HepG2 (cell line): Measurements from ENCODE around the gene IRX3. TPM values are rescaled to one million over a fixed set of nuclear protein-coding genes. Genes with fewer than 3 reads are reported as not detected.

Experiments
- ATAC-seq: fragments of 200-7000 bp; cut with Tn5 transposase; 3 replicates; pipeline ENCODE4 v1.9.1; 2020; ENCODE audit warnings: mild to moderate bottlenecking, moderate library complexity
- BruUV-seq: library from RNA; stranded (reverse); fragments of 400-500 nt; replicated peaks from 2 replicates; lab custom pipeline; 2021; lab: Mats Ljungman, UMichigan
- CTCF ChIA-PET: fragments of 300-600 bp; formaldehyde crosslinking; extraction: SDS; loops from one replicate; lab custom pipeline; 2021; ENCODE audit warnings: low total read pairs, inconsistent platforms, low intra/inter-chr PET ratio; lab: Yijun Ruan, JAX
- POLR2A ChIA-PET: fragments of 350-600 bp; sonication (Branson Sonifier 250); formaldehyde crosslinking; loops from one replicate; lab custom pipeline; 2020; ENCODE audit warnings: antibody characterized with exemption, inconsistent platforms; lab: Yijun Ruan, JAX
- DNase-seq: peaks from one replicate; pipeline ENCODE4 v3.0.0-alpha.2; 2015; ENCODE audit warnings: low spot score
- FAIRE-seq: peaks from 3 replicates; lab custom pipeline; 2011; peaks lifted over from hg19 to GRCh38; lab: Jason Lieb, UNC
- H2AFZ ChIP-seq: one replicate; pipeline ENCODE4 v1.6.1; 2011; ENCODE audit warnings: low read length, inconsistent platforms
- H3K27ac ChIP-seq: fragments of 300-600 bp; 3 replicates; pipeline ENCODE4 v1.8.0; 2011; ENCODE audit warnings: mixed run types, mild to moderate bottlenecking, mixed read lengths, low read length, inconsistent platforms; ENCODE audit not compliant: insufficient read depth; ENCODE audit errors: extremely low read length
- H3K27me3 ChIP-seq, 2 experiments: fragments of 200-600 bp in 1 of 2; 2 replicates in 1 of 2; 3 replicates in 1 of 2; pipeline versions ENCODE4 v1.6.0 to v1.8.0; 2011; ENCODE audit warnings: low read length in 2 of 2, mild to moderate bottlenecking in 2 of 2, moderate library complexity in 2 of 2, inconsistent platforms in 1 of 2; ENCODE audit not compliant: insufficient read depth in 2 of 2, control insufficient read depth in 1 of 2
- H3K36me3 ChIP-seq, 2 experiments: fragments of 200-600 bp in 1 of 2; replicated peaks in 1 of 2; 2 replicates in 1 of 2; 3 replicates in 1 of 2; pipeline versions ENCODE4 v1.5.1 to v1.8.0; 2011; ENCODE audit warnings: low read length in 2 of 2, inconsistent platforms in 1 of 2; ENCODE audit not compliant: insufficient read depth in 2 of 2, control insufficient read depth in 1 of 2
- H3K4me1 ChIP-seq: 2 replicates; pipeline ENCODE4 v1.5.1; 2012; ENCODE audit warnings: low read length, inconsistent platforms; ENCODE audit not compliant: insufficient read depth
- H3K4me2 ChIP-seq: 2 replicates; pipeline ENCODE4 v1.6.0; 2011; ENCODE audit warnings: low read depth, low read length, inconsistent platforms
- H3K4me3 ChIP-seq, 3 experiments: fragments of 200-600 bp in 1 of 3; sonication (generic), shearing (Covaris generic) in 1 of 3; replicated peaks in 1 of 3; 2 replicates each; pipeline ENCODE4 v1.5.1; 2011 to 2016; ENCODE audit warnings: low read length in 3 of 3, inconsistent platforms in 2 of 3, low read depth in 2 of 3, mild to moderate bottlenecking in 2 of 3, control low read depth in 1 of 3, mixed read lengths in 1 of 3; ENCODE audit not compliant: insufficient read depth in 1 of 3
- H3K79me2 ChIP-seq: one replicate; pipeline ENCODE4 v1.6.1; 2011; ENCODE audit warnings: low read length, inconsistent platforms; ENCODE audit not compliant: insufficient read depth
- H3K9ac ChIP-seq: 2 replicates; pipeline ENCODE4 v1.6.0; 2011; ENCODE audit warnings: mild to moderate bottlenecking, low read depth, low read length, inconsistent platforms; ENCODE audit not compliant: insufficient read depth
- H3K9me3 ChIP-seq: 2 replicates; pipeline ENCODE4 v1.5.1; 2012; ENCODE audit warnings: mild to moderate bottlenecking, low read length
- H4K20me1 ChIP-seq: 2 replicates; pipeline ENCODE4 v1.6.0; 2011; ENCODE audit warnings: inconsistent platforms, mild to moderate bottlenecking, low read length, moderate library complexity; ENCODE audit not compliant: insufficient read depth
- ETV5 ChIP-seq: IDR thresholded peaks from 2 replicates; pipeline ENCODE4 v1.6.1; 2018; ENCODE audit warnings: missing biosample characterization, missing genetic modification reagents, inconsistent platforms, borderline replicate concordance
- KLF15 ChIP-seq: sonication (generic); formaldehyde crosslinking; IDR thresholded peaks from 2 replicates; pipeline ENCODE4 v1.8.1; 2023; ENCODE audit warnings: borderline replicate concordance, mild to moderate bottlenecking, inconsistent platforms, missing genetic modification reagents, mixed read lengths
- KLF9 ChIP-seq: IDR thresholded peaks from 2 replicates; pipeline ENCODE4 v1.6.1; 2016; ENCODE audit warnings: low read depth
- NCOA5 ChIP-seq: sonication (generic); formaldehyde crosslinking; IDR thresholded peaks from 2 replicates; pipeline ENCODE4 v1.4.0; 2020; ENCODE audit warnings: missing genetic modification reagents
- POGZ ChIP-seq: sonication (generic); formaldehyde crosslinking; IDR thresholded peaks from 2 replicates; pipeline ENCODE4 v1.4.0; 2020; ENCODE audit warnings: mild to moderate bottlenecking, missing genetic modification reagents
- POLR2A ChIP-seq, 2 experiments: IDR thresholded peaks; 2 replicates each; pipeline ENCODE4 v1.6.1; 2011; ENCODE audit warnings: low read depth in 2 of 2, low read length in 2 of 2, mild to moderate bottlenecking in 1 of 2, moderate library complexity in 1 of 2; ENCODE audit not compliant: insufficient read depth in 1 of 2
- ZFP36 ChIP-seq: fragments of 150-350 bp; IDR thresholded peaks from 2 replicates; pipeline ENCODE4 v1.6.1; 2018; ENCODE audit warnings: borderline replicate concordance, low read length, low read depth; ENCODE audit not compliant: partially characterized antibody
- ZFP91 ChIP-seq: sonication (generic); formaldehyde crosslinking; IDR thresholded peaks from 2 replicates; pipeline ENCODE4 v1.9.0; 2022; ENCODE audit warnings: missing genetic modification reagents, mild to moderate bottlenecking, borderline replicate concordance
- ZMYM3 ChIP-seq: sonication (generic); formaldehyde crosslinking; IDR thresholded peaks from 2 replicates; pipeline ENCODE4 v1.5.1; 2020; ENCODE audit warnings: mild to moderate bottlenecking, missing genetic modification reagents
- ZNF12 ChIP-seq: sonication (generic); formaldehyde crosslinking; IDR thresholded peaks from 2 replicates; pipeline ENCODE4 v1.5.0; 2020; ENCODE audit warnings: missing genetic modification reagents
- ZNF136 ChIP-seq: sonication (generic); formaldehyde crosslinking; IDR thresholded peaks from 2 replicates; pipeline ENCODE4 v1.8.1; 2022; ENCODE audit warnings: low read depth, mild to moderate bottlenecking, moderate library complexity, missing genetic modification reagents
- ZNF3 ChIP-seq: IDR thresholded peaks from 2 replicates; pipeline ENCODE4 v1.7.0; 2017; ENCODE audit warnings: inconsistent platforms
- ZNF446 ChIP-seq: sonication (generic); formaldehyde crosslinking; IDR thresholded peaks from 2 replicates; pipeline ENCODE4 v1.5.0; 2020; ENCODE audit warnings: mild to moderate bottlenecking, missing genetic modification reagents
- ZNF761 ChIP-seq: sonication (generic); formaldehyde crosslinking; conservative IDR thresholded peaks from 2 replicates; pipeline ENCODE4 v1.4.0; 2020; ENCODE audit warnings: mild to moderate bottlenecking, missing genetic modification reagents
- ZNF768 ChIP-seq: sonication (generic); formaldehyde crosslinking; IDR thresholded peaks from 2 replicates; pipeline ENCODE4 v1.4.0; 2020; ENCODE audit warnings: missing genetic modification reagents
- ZNF781 ChIP-seq: sonication (generic); formaldehyde crosslinking; IDR thresholded peaks from 2 replicates; pipeline ENCODE4 v1.5.1; 2020; ENCODE audit warnings: borderline replicate concordance, mild to moderate bottlenecking, missing genetic modification reagents; ENCODE audit errors: not compliant biosample characterization
- ZNF839 ChIP-seq: sonication (generic); formaldehyde crosslinking; IDR thresholded peaks from 2 replicates; pipeline ENCODE4 v1.4.0; 2020; ENCODE audit warnings: missing genetic modification reagents, mild to moderate bottlenecking, borderline replicate concordance
- ZSCAN20 ChIP-seq: sonication (generic); formaldehyde crosslinking; IDR thresholded peaks from 2 replicates; pipeline ENCODE4 v1.4.0; 2020; ENCODE audit warnings: missing genetic modification reagents, mild to moderate bottlenecking, borderline replicate concordance
- WGBS: methylation state at CpG from one replicate; pipeline ENCODE4 v1.1.6; 2017; ENCODE audit warnings: low lambda C conversion rate; 5-methylcytosine and 5-hydroxymethylcytosine counted together
- in situ Hi-C: cut with HindIII; loops from 2 replicates; pipeline ENCODE4 v1.10.0; 2017; ENCODE audit warnings: low pct_unique_long_range_greater_than_20kb; ENCODE audit not compliant: extremely low pct_ligation_motif_present
- intact Hi-C: fragments of 100-400 bp; cut with micrococcal nuclease; formaldehyde crosslinking; loops from one replicate; pipeline ENCODE4 v1.10.0; 2022; ENCODE audit not compliant: unreplicated experiment
- polyA plus RNA-seq, 8 experiments: library from polyadenylated mRNA; depleted of rRNA in 3 of 8; stranded (reverse) in 7 of 8; unstranded in 1 of 8; fragments of >200 nt; fragmentation: Illumina TruSeq in 4 of 8; extraction: Trizol in 4 of 8; gene quantifications; 2 replicates each; pipeline versions ENCODE4 v1.2.1 to v1.2.3, GENCODE V29; 2011 to 2016; ENCODE audit warnings: low read depth in 4 of 8, missing spikeins in 1 of 8, mixed read lengths in 1 of 8; ENCODE audit not compliant: insufficient read depth in 1 of 8
- total RNA-seq, 5 experiments: library from RNA; depleted of rRNA; stranded (reverse); fragments of >200 nt; fragmentation: Illumina TruSeq; extraction: Trizol; gene quantifications; 2 replicates each; pipeline ENCODE4 v1.2.3, GENCODE V29; 2016; ENCODE audit warnings: low read depth in 1 of 5
- TF ChIP-seq, protein P1 (sequence below): sonication (generic); formaldehyde crosslinking; IDR thresholded peaks from 2 replicates; pipeline ENCODE4 v1.5.1; 2020; ENCODE audit warnings: missing genetic modification reagents, mild to moderate bottlenecking, borderline replicate concordance
- TF ChIP-seq, protein P2 (sequence below): sonication (generic); formaldehyde crosslinking; IDR thresholded peaks from 2 replicates; pipeline ENCODE4 v1.5.0; 2020; ENCODE audit warnings: mild to moderate bottlenecking, missing genetic modification reagents

The IRX3 gene
- total and polyA plus RNA-seq, 2 of the 13 experiments (the other 11 are each of a cell fraction or from before 2014, with no cell fraction given): 9.2 to 16.4 TPM

DNA sequence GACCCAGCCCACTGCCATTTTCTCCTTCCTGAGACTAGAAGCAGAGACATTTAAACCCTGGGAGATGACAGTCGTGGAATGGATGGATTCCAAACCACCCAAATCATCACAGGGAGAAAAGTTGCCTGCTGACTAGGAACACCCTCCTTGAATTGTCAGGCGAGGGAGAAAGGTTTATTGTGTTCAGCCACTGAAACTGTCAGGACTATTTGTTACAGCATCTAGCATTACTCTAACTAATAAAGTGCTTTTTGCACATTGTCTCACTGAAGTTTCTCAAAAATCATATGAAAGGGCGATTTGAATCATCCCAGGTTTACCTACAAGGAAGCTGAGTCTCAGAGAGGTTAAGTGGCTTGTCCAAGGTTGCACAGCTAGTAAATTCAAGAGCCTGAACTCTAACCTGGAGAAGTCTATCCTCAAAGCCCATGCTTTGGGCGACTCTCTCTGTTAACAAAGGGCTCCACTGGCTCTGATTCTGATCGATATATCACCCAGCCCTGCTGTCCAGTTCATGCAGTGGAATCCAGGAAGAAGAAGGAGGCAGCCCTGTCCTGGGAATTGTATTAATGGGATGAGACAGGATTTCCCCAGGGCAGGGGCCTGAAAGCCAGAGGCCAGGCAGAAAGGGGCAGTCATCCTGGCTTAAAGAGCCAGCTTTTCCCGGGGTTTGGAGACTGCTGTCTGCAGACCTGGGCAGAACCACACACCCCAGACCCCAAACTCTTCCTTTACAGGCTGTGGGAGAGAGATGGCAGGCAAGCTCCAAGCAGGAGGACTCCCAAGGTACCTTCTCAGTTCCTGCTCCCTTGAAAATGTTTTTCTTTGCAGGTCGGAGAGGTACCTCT lies 37.5 kb downstream of the IRX3 start:
- no peak for FAIRE-seq
- CTCF ChIA-PET: no interaction called here
- no peak overlapping the region for H3K9ac ChIP-seq
- no peak for TF ChIP-seq ZNF781 (CRISPR knock-in tag)
- TF ChIP-seq ZNF768 (CRISPR knock-in tag): peak; percentile 84; the same call in 1 of the 2 replicates
- no peak for TF ChIP-seq ETV5
- TF ChIP-seq, protein P1, sequence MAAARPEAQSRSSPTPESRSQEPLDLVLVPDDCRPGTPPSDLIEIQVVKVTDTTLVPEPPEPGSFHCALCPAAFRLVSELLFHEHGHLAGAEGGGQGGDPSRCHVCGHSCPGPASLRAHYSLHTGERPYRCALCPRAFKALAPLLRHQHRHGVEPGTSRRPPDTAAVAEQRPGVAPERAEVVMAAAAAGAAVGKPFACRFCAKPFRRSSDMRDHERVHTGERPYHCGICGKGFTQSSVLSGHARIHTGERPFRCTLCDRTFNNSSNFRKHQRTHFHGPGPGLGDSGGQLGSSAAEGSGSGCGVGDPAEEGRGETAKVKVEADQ: no peak
- TF ChIP-seq, protein P2, sequence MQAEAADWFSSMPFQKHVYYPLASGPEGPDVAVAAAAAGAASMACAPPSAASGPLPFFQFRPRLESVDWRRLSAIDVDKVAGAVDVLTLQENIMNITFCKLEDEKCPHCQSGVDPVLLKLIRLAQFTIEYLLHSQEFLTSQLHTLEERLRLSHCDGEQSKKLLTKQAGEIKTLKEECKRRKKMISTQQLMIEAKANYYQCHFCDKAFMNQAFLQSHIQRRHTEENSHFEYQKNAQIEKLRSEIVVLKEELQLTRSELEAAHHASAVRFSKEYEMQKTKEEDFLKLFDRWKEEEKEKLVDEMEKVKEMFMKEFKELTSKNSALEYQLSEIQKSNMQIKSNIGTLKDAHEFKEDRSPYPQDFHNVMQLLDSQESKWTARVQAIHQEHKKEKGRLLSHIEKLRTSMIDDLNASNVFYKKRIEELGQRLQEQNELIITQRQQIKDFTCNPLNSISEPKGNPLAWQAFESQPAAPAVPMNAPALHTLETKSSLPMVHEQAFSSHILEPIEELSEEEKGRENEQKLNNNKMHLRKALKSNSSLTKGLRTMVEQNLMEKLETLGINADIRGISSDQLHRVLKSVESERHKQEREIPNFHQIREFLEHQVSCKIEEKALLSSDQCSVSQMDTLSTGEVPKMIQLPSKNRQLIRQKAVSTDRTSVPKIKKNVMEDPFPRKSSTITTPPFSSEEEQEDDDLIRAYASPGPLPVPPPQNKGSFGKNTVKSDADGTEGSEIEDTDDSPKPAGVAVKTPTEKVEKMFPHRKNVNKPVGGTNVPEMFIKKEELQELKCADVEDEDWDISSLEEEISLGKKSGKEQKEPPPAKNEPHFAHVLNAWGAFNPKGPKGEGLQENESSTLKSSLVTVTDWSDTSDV (CRISPR knock-in tag): no peak
- TF ChIP-seq ZNF12 (CRISPR knock-in tag): peak; percentile 97
- no peak for TF ChIP-seq ZFP91 (CRISPR knock-in tag)
- TF ChIP-seq KLF9 (CRISPR knock-in tag): no peak
- no peak for TF ChIP-seq ZNF136 (CRISPR knock-in tag)
- no peak for TF ChIP-seq POLR2A (IDR thresholded peaks at IDR 0.05; ENCODE audit: insufficient read depth in 1 of 2, low read depth in 2 of 2, low read length in 2 of 2)
- no peak for TF ChIP-seq ZNF446 (CRISPR knock-in tag)
- no peak for TF ChIP-seq ZFP36
- no peak for TF ChIP-seq ZNF839 (CRISPR knock-in tag)
- no peak for TF ChIP-seq NCOA5 (CRISPR knock-in tag)
- 0 out of 2 replicates have a peak, but pooled peaks have one; percentile 42 for TF ChIP-seq ZMYM3 (CRISPR knock-in tag)
- TF ChIP-seq ZNF761 (CRISPR knock-in tag): no peak
- TF ChIP-seq ZSCAN20: no peak
- TF ChIP-seq KLF15 (CRISPR knock-in tag): no peak
- TF ChIP-seq POGZ (CRISPR knock-in tag): no peak
- TF ChIP-seq ZNF3 (CRISPR knock-in tag): no peak

More for the DNA sequence above, 37.5 kb downstream of the IRX3 start:
- Histone ChIP-seq H3K27me3 (peaks cover 8 to 20% of the 10 kb centered on the region in 2 experiments; a peak in 2 of 5 replicates), H3K9me3 (0 out of 2 replicates have a peak, but pooled peaks cover 4% of the 10 kb centered on the region), H3K4me2 (no peak overlapping the region), H3K4me1 (peaks cover 34% of the 10 kb centered on the region), H3K36me3 (no peaks in the 10 kb centered on the region), H3K27ac (no peak overlapping the region), H2AFZ (no peak overlapping the region), H3K79me2 (no peaks in the 10 kb centered on the region), H3K4me3 (no peak overlapping the region), H4K20me1 (no peaks in the 10 kb centered on the region)
- no TSS peak for BruUV-seq
- POLR2A ChIA-PET: no interaction called here
- in situ Hi-C loops: no loop called here
- intact Hi-C loops: no loop called here
- no peak for DNase-seq
- 15% methylated on average over 7 of the region's 7 CpGs for WGBS
- ATAC-seq: peak; percentile 39; the same call in 2 of the 3 replicates
